Measurements from ENCODE around the gene GULP1. TPM values are rescaled to one million over a fixed set of nuclear protein-coding genes. Genes with fewer than 3 reads are reported as not detected.

The GULP1 gene
- total RNA-seq, 1 donor from 2014 or later = 57.2 TPM

DNA sequence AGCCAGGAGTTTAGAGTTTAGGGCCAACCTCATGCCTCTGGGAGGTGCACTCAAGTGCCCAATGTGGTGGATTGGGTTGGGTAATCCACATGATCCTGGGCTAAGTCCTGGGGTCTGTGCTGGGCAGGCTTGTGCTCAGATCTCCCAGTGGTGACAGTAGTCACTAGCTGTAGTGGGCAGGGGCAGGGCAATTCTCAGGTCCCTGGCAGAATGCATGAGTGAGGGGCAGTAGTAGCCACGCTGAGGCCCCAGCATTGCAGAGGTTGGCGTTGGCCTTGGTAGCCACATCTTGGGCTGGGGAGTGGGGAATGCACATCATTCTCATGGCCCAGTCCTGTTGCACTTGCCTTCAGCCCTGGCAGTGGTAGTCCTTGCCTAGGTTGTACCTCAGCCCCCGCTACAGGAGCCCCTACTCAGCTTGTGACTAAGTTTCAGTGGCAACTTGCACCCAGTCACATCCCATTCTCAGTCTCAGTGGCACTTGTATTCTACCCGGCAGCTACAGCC lies 269.9 kb downstream of the GULP1 start:
- intact Hi-C loops (cut with DNase I) = no loop called here
- Histone ChIP-seq H3K4me3 (no peak overlapping the region), H3K27ac (no peak overlapping the region), H3K27me3 (no peaks in the 10 kb centered on the region), H3K4me1 (no peaks in the 10 kb centered on the region), H3K9me3 (no peaks in the 10 kb centered on the region), H3K36me3 (no peaks in the 10 kb centered on the region)
- TF ChIP-seq POLR2AphosphoS5 (IDR thresholded peaks at IDR 0.05; ENCODE audit: insufficient read depth in 1 of 2, low read depth in 1 of 2) (no peak), CTCF (IDR thresholded peaks at IDR 0.05) (no peak), POLR2A (IDR thresholded peaks at IDR 0.05) (no peak)
- DNase-seq (ENCODE audit: extremely low spot score in 2 of 2) = no peak

DNA sequence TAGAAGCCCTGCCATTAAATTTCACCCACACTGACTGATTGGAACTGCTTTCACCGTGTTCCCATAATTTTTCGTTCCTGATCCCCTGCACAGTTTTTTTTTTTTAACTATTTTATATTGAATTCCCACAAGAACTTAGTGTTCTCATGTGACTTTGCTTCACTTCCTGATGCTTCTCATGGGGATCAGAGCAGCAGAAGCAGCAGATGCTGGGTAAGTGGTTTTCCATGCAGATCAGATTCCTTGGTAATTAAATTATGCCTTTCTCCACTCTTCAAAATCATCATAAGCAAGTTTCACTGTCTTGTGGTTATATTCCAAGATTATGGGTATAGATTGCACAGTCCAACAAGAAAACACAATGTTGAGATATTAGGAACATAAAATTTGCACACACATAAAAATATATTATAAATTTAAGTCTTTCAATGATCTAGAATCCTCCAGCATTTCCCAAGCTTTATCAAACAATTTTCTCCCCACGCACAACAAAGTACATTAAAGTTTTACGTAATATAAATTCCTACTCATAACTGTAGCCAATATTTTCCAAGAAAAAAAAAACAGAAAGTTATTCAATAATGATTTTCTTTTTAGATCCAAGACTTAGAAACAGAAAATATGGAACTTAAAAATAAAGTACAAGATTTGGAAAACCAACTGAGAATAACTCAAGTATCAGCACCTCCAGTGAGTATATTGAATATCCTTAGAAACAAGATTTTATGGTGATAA lies 277.9 kb downstream of the GULP1 start:
- H3K27ac ChIP-seq = peak overlapping the region; percentile 80
- no peaks in the 10 kb centered on the region for H3K27me3 ChIP-seq
- no peak overlapping the region for H3K4me3 ChIP-seq
- no peak for TF ChIP-seq POLR2A (IDR thresholded peaks at IDR 0.05)
- TF ChIP-seq CTCF (IDR thresholded peaks at IDR 0.05) = no peak
- no peak for TF ChIP-seq POLR2AphosphoS5 (IDR thresholded peaks at IDR 0.05; ENCODE audit: insufficient read depth in 1 of 2, low read depth in 1 of 2)
- no peak for DNase-seq (ENCODE audit: extremely low spot score in 2 of 2)
- no peaks in the 10 kb centered on the region for H3K36me3 ChIP-seq
- no peaks in the 10 kb centered on the region for H3K9me3 ChIP-seq
- intact Hi-C loops (cut with DNase I) = no loop called here
- peaks cover 15% of the 10 kb centered on the region for H3K4me1 ChIP-seq

DNA sequence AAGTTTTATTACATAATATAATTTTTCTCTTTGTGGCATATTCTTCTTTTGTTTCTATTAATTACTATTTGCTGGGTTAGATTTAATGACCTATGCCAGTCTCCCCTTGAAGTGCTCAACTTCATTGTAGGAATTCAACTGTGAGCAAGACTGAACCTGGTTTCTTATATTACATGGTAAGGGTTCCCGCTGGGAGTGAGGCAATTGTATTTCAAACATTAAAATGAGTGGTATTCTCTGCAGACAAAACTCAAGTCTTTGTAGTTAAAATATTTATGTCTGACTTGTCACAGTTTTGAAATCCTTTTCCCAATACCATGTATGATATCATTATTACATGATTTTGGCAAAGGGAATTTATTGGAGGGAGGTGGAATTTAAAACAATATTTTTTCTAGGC lies 278.7 kb downstream of the GULP1 start:
- Histone ChIP-seq H3K4me3 (no peak overlapping the region), H3K27ac (peak overlapping the region; percentile 80), H3K36me3 (no peaks in the 10 kb centered on the region), H3K9me3 (no peaks in the 10 kb centered on the region), H3K27me3 (no peaks in the 10 kb centered on the region), H3K4me1 (peaks cover 15% of the 10 kb centered on the region)
- no peak for DNase-seq (ENCODE audit: extremely low spot score in 2 of 2)
- TF ChIP-seq POLR2A (IDR thresholded peaks at IDR 0.05) (no peak), POLR2AphosphoS5 (IDR thresholded peaks at IDR 0.05; ENCODE audit: insufficient read depth in 1 of 2, low read depth in 1 of 2) (no peak), CTCF (IDR thresholded peaks at IDR 0.05) (no peak)
- intact Hi-C loops (cut with DNase I) = no loop called here

GRCh38 chr2:188571543-188572303 lies 280.0 kb downstream of the GULP1 start:
- DNase-seq (ENCODE audit: extremely low spot score in 2 of 2) = no peak
- no peaks in the 10 kb centered on the region for H3K27me3 ChIP-seq
- H3K27ac ChIP-seq = peak overlapping the region; percentile 80
- H3K9me3 ChIP-seq = no peaks in the 10 kb centered on the region
- intact Hi-C loops (cut with DNase I) = no loop called here
- H3K36me3 ChIP-seq = no peaks in the 10 kb centered on the region
- TF ChIP-seq CTCF (IDR thresholded peaks at IDR 0.05) (no peak), POLR2AphosphoS5 (IDR thresholded peaks at IDR 0.05; ENCODE audit: insufficient read depth in 1 of 2, low read depth in 1 of 2) (no peak), POLR2A (IDR thresholded peaks at IDR 0.05) (no peak)
- H3K4me1 ChIP-seq = peaks cover 27% of the 10 kb centered on the region
- no peak overlapping the region for H3K4me3 ChIP-seq

Data from vagina (tissue), 2 donors.